HepG2 (cell line): ENCODE results near the gene KRTAP17-1. TPM values are rescaled to one million over a fixed set of nuclear protein-coding genes. Genes with fewer than 3 reads are reported as not detected.

ENCODE experiments used
- ATAC-seq: fragments of 200-7000 bp; cut with Tn5 transposase; 3 replicates; pipeline ENCODE4 v1.9.1; 2020; ENCODE audit warnings: mild to moderate bottlenecking, moderate library complexity
- BruUV-seq: library from RNA; stranded (reverse); fragments of 400-500 nt; replicated peaks from 2 replicates; lab custom pipeline; 2021; lab: Mats Ljungman, UMichigan
- CTCF ChIA-PET: fragments of 300-600 bp; formaldehyde crosslinking; extraction: SDS; loops from one replicate; lab custom pipeline; 2021; ENCODE audit warnings: low total read pairs, inconsistent platforms, low intra/inter-chr PET ratio; lab: Yijun Ruan, JAX
- POLR2A ChIA-PET: fragments of 350-600 bp; sonication (Branson Sonifier 250); formaldehyde crosslinking; loops from one replicate; lab custom pipeline; 2020; ENCODE audit warnings: antibody characterized with exemption, inconsistent platforms; lab: Yijun Ruan, JAX
- DNase-seq: peaks from one replicate; pipeline ENCODE4 v3.0.0-alpha.2; 2015; ENCODE audit warnings: low spot score
- FAIRE-seq: peaks from 3 replicates; lab custom pipeline; 2011; peaks lifted over from hg19 to GRCh38; lab: Jason Lieb, UNC
- H2AFZ ChIP-seq: one replicate; pipeline ENCODE4 v1.6.1; 2011; ENCODE audit warnings: low read length, inconsistent platforms
- H3K27ac ChIP-seq: fragments of 300-600 bp; 3 replicates; pipeline ENCODE4 v1.8.0; 2011; ENCODE audit warnings: mixed run types, mild to moderate bottlenecking, mixed read lengths, low read length, inconsistent platforms; ENCODE audit not compliant: insufficient read depth; ENCODE audit errors: extremely low read length
- H3K27me3 ChIP-seq, 2 experiments: fragments of 200-600 bp in 1 of 2; 2 replicates in 1 of 2; 3 replicates in 1 of 2; pipeline versions ENCODE4 v1.6.0 to v1.8.0; 2011; ENCODE audit warnings: low read length in 2 of 2, mild to moderate bottlenecking in 2 of 2, moderate library complexity in 2 of 2, inconsistent platforms in 1 of 2; ENCODE audit not compliant: insufficient read depth in 2 of 2, control insufficient read depth in 1 of 2
- H3K36me3 ChIP-seq, 2 experiments: fragments of 200-600 bp in 1 of 2; replicated peaks in 1 of 2; 2 replicates in 1 of 2; 3 replicates in 1 of 2; pipeline versions ENCODE4 v1.5.1 to v1.8.0; 2011; ENCODE audit warnings: low read length in 2 of 2, inconsistent platforms in 1 of 2; ENCODE audit not compliant: insufficient read depth in 2 of 2, control insufficient read depth in 1 of 2
- H3K4me1 ChIP-seq: 2 replicates; pipeline ENCODE4 v1.5.1; 2012; ENCODE audit warnings: low read length, inconsistent platforms; ENCODE audit not compliant: insufficient read depth
- H3K4me2 ChIP-seq: 2 replicates; pipeline ENCODE4 v1.6.0; 2011; ENCODE audit warnings: low read depth, low read length, inconsistent platforms
- H3K4me3 ChIP-seq, 3 experiments: fragments of 200-600 bp in 1 of 3; sonication (generic), shearing (Covaris generic) in 1 of 3; replicated peaks in 1 of 3; 2 replicates each; pipeline ENCODE4 v1.5.1; 2011 to 2016; ENCODE audit warnings: low read length in 3 of 3, inconsistent platforms in 2 of 3, low read depth in 2 of 3, mild to moderate bottlenecking in 2 of 3, control low read depth in 1 of 3, mixed read lengths in 1 of 3; ENCODE audit not compliant: insufficient read depth in 1 of 3
- H3K79me2 ChIP-seq: one replicate; pipeline ENCODE4 v1.6.1; 2011; ENCODE audit warnings: low read length, inconsistent platforms; ENCODE audit not compliant: insufficient read depth
- H3K9ac ChIP-seq: 2 replicates; pipeline ENCODE4 v1.6.0; 2011; ENCODE audit warnings: mild to moderate bottlenecking, low read depth, low read length, inconsistent platforms; ENCODE audit not compliant: insufficient read depth
- H3K9me3 ChIP-seq: 2 replicates; pipeline ENCODE4 v1.5.1; 2012; ENCODE audit warnings: mild to moderate bottlenecking, low read length
- H4K20me1 ChIP-seq: 2 replicates; pipeline ENCODE4 v1.6.0; 2011; ENCODE audit warnings: inconsistent platforms, mild to moderate bottlenecking, low read length, moderate library complexity; ENCODE audit not compliant: insufficient read depth
- CBFB ChIP-seq: sonication (generic); formaldehyde crosslinking; IDR thresholded peaks from 2 replicates; pipeline ENCODE4 v1.4.0; 2020; ENCODE audit warnings: missing genetic modification reagents
- EHMT2 ChIP-seq: fragments of 200-600 bp; sonication (generic); IDR thresholded peaks from 2 replicates; pipeline ENCODE4 v1.7.0; 2017; ENCODE audit warnings: antibody characterized with exemption, low read depth, low read length, borderline replicate concordance
- KLF9 ChIP-seq: IDR thresholded peaks from 2 replicates; pipeline ENCODE4 v1.6.1; 2016; ENCODE audit warnings: low read depth
- NKX3-1 ChIP-seq: sonication (generic); formaldehyde crosslinking; IDR thresholded peaks from 2 replicates; pipeline ENCODE4 v1.5.0; 2020; ENCODE audit warnings: missing genetic modification reagents
- PHF20 ChIP-seq: sonication (generic); formaldehyde crosslinking; IDR thresholded peaks from 2 replicates; pipeline ENCODE4 v1.5.0; 2020; ENCODE audit warnings: mild to moderate bottlenecking, missing genetic modification reagents
- PLRG1 ChIP-seq: fragments of 450-650 bp; conservative IDR thresholded peaks from 2 replicates; pipeline ENCODE4 v1.6.1; 2016
- REXO4 ChIP-seq: sonication (generic); formaldehyde crosslinking; IDR thresholded peaks from 2 replicates; pipeline ENCODE4 v1.8.0; 2022; ENCODE audit warnings: missing genetic modification reagents, mild to moderate bottlenecking, borderline replicate concordance
- SAP130 ChIP-seq: IDR thresholded peaks from 2 replicates; pipeline ENCODE4 v1.6.1; 2016; ENCODE audit warnings: low read depth
- SMYD3 ChIP-seq: sonication (generic); formaldehyde crosslinking; IDR thresholded peaks from 2 replicates; pipeline ENCODE4 v1.8.1; 2023; ENCODE audit warnings: mild to moderate bottlenecking, missing genetic modification reagents
- TBL1XR1 ChIP-seq: fragments of 150-350 bp; IDR thresholded peaks from 2 replicates; pipeline ENCODE4 v1.6.1; 2014; ENCODE audit warnings: borderline replicate concordance, low read length; ENCODE audit not compliant: partially characterized antibody
- THRA ChIP-seq: sonication (generic); formaldehyde crosslinking; IDR thresholded peaks from 2 replicates; pipeline ENCODE4 v1.4.0; 2020; ENCODE audit warnings: missing genetic modification reagents, borderline replicate concordance
- ZNF274 ChIP-seq: sonication (generic); formaldehyde crosslinking; IDR thresholded peaks from 2 replicates; pipeline ENCODE4 v1.5.1; 2020; ENCODE audit warnings: mild to moderate bottlenecking, missing genetic modification reagents
- ZNF776 ChIP-seq: sonication (generic); formaldehyde crosslinking; IDR thresholded peaks from 2 replicates; pipeline ENCODE4 v1.4.0; 2020; ENCODE audit warnings: mild to moderate bottlenecking, missing genetic modification reagents
- ZNF879 ChIP-seq: sonication (generic); formaldehyde crosslinking; IDR thresholded peaks from 2 replicates; pipeline ENCODE4 v1.8.1; 2023; ENCODE audit warnings: missing genetic modification reagents
- ZSCAN5A ChIP-seq: sonication (generic); formaldehyde crosslinking; IDR thresholded peaks from 2 replicates; pipeline ENCODE4 v1.8.0; 2022; ENCODE audit warnings: mild to moderate bottlenecking, missing genetic modification reagents, borderline replicate concordance
- ZZZ3 ChIP-seq: sonication (generic); formaldehyde crosslinking; IDR thresholded peaks from 2 replicates; pipeline ENCODE4 v1.4.0; 2020; ENCODE audit warnings: missing genetic modification reagents, mild to moderate bottlenecking, borderline replicate concordance
- WGBS: methylation state at CpG from one replicate; pipeline ENCODE4 v1.1.6; 2017; ENCODE audit warnings: low lambda C conversion rate; 5-methylcytosine and 5-hydroxymethylcytosine counted together
- in situ Hi-C: cut with HindIII; loops from 2 replicates; pipeline ENCODE4 v1.10.0; 2017; ENCODE audit warnings: low pct_unique_long_range_greater_than_20kb; ENCODE audit not compliant: extremely low pct_ligation_motif_present
- intact Hi-C: fragments of 100-400 bp; cut with micrococcal nuclease; formaldehyde crosslinking; loops from one replicate; pipeline ENCODE4 v1.10.0; 2022; ENCODE audit not compliant: unreplicated experiment
- polyA plus RNA-seq, 8 experiments: library from polyadenylated mRNA; depleted of rRNA in 3 of 8; stranded (reverse) in 7 of 8; unstranded in 1 of 8; fragments of >200 nt; fragmentation: Illumina TruSeq in 4 of 8; extraction: Trizol in 4 of 8; gene quantifications; 2 replicates each; pipeline versions ENCODE4 v1.2.1 to v1.2.3, GENCODE V29; 2011 to 2016; ENCODE audit warnings: low read depth in 4 of 8, missing spikeins in 1 of 8, mixed read lengths in 1 of 8; ENCODE audit not compliant: insufficient read depth in 1 of 8
- total RNA-seq, 5 experiments: library from RNA; depleted of rRNA; stranded (reverse); fragments of >200 nt; fragmentation: Illumina TruSeq; extraction: Trizol; gene quantifications; 2 replicates each; pipeline ENCODE4 v1.2.3, GENCODE V29; 2016; ENCODE audit warnings: low read depth in 1 of 5
- TF ChIP-seq, protein P1 (sequence below): sonication (generic); formaldehyde crosslinking; IDR thresholded peaks from 2 replicates; pipeline ENCODE4 v1.5.0; 2020; ENCODE audit warnings: missing genetic modification reagents

KRTAP17-1 gene
- total and polyA plus RNA-seq, 2 of the 13 experiments (the other 11 are each of a cell fraction or from before 2014, with no cell fraction given), result not detected

DNA sequence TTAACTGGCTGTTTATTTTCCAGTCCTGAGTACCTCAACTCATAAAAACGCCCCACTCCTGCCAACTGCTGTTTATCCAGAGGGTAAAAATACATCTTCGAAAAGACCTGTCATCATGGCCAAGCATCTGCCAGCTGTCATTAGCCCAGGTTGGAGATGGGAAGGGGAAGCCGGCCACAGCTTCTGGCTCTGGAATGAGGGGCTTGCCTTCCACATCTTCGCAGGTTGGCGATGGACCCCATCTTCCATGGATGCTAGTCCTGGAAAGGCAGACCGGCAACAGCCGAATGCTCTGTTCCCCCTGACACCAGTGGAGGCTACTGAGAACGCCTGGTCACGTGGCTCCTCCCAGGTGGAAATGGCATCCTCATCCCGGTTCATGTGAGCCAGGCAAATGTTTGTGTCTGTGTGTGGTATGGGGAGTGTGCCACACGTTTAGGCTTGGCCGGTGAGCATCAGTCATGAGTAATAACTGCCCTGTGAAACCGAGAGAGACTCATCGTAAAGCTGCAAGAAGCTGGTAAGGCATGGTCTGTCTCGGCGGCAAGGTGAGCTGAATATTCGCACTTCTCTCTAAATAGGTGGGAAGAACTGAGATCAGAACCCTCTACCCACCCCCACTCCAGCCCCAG is 420 bp upstream of the KRTAP17-1 start:
- Histone ChIP-seq H3K9ac (no peak overlapping the region), H3K4me2 (no peak overlapping the region), H2AFZ (no peak overlapping the region), H3K36me3 (no peaks in the 10 kb centered on the region), H3K4me1 (no peaks in the 10 kb centered on the region), H3K79me2 (no peaks in the 10 kb centered on the region), H3K27ac (no peak overlapping the region), H3K27me3 (peaks cover 2 to 24% of the 10 kb centered on the region in 2 experiments; a peak in 3 of 5 replicates), H4K20me1 (no peaks in the 10 kb centered on the region), H3K4me3 (no peak overlapping the region), H3K9me3 (peaks cover 10% of the 10 kb centered on the region; the same call in 1 of the 2 replicates)
- FAIRE-seq (no peak), ATAC-seq (no peak), DNase-seq (no peak)
- POLR2A ChIA-PET, result no interaction called here
- in situ Hi-C loops (no loop called here), intact Hi-C loops (no loop called here)
- 28% methylated on average over 15 of the region's 17 CpGs for WGBS
- BruUV-seq, result no TSS peak
- no peak for TF ChIP-seq CBFB (CRISPR knock-in tag)
- TF ChIP-seq ZZZ3, result no peak
- no peak for TF ChIP-seq SMYD3
- no peak for TF ChIP-seq ZNF274 (CRISPR knock-in tag)
- no peak for TF ChIP-seq PLRG1
- no peak for TF ChIP-seq ZNF776
- no peak for TF ChIP-seq THRA
- TF ChIP-seq PHF20 (CRISPR knock-in tag), result no peak
- TF ChIP-seq SAP130 (CRISPR knock-in tag), result no peak
- no peak for TF ChIP-seq EHMT2
- no peak for TF ChIP-seq ZSCAN5A (CRISPR knock-in tag)
- no peak for TF ChIP-seq NKX3-1 (CRISPR knock-in tag)
- TF ChIP-seq KLF9 (CRISPR knock-in tag), result no peak
- TF ChIP-seq REXO4, result no peak
- TF ChIP-seq ZNF879 (CRISPR knock-in tag), result no peak
- TF ChIP-seq TBL1XR1, result no peak
- TF ChIP-seq, protein P1, sequence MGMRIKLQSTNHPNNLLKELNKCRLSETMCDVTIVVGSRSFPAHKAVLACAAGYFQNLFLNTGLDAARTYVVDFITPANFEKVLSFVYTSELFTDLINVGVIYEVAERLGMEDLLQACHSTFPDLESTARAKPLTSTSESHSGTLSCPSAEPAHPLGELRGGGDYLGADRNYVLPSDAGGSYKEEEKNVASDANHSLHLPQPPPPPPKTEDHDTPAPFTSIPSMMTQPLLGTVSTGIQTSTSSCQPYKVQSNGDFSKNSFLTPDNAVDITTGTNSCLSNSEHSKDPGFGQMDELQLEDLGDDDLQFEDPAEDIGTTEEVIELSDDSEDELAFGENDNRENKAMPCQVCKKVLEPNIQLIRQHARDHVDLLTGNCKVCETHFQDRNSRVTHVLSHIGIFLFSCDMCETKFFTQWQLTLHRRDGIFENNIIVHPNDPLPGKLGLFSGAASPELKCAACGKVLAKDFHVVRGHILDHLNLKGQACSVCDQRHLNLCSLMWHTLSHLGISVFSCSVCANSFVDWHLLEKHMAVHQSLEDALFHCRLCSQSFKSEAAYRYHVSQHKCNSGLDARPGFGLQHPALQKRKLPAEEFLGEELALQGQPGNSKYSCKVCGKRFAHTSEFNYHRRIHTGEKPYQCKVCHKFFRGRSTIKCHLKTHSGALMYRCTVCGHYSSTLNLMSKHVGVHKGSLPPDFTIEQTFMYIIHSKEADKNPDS (CRISPR knock-in tag), result no peak
- CTCF ChIA-PET, result no interaction called here
